ENCODE data around the gene RAB29.

- no peak for TF ChIP-seq CTCF (IDR thresholded peaks at IDR 0.05)
- TF ChIP-seq EP300 (IDR thresholded peaks at IDR 0.05): no peak
- TF ChIP-seq POLR2A (IDR thresholded peaks at IDR 0.05): no peak
Measured at GRCh38 chr1:205741681-205742080, 33.6 kb downstream of the RAB29 start.
